H9 (cell line): ENCODE data around the gene PNPLA8. TPM values are rescaled to one million over a fixed set of nuclear protein-coding genes. Genes with fewer than 3 reads are reported as not detected.

ENCODE experiments used
- DNase-seq: peaks from one replicate; pipeline ENCODE4 v3.0.0-alpha.2; 2017
- H2AFZ ChIP-seq: one replicate; pipeline ENCODE4 v1.6.1; 2013; ENCODE audit warnings: mild to moderate bottlenecking, low read length, control low read depth, moderate library complexity
- H2AK5ac ChIP-seq: 2 replicates; pipeline ENCODE4 v1.6.1; 2013; ENCODE audit warnings: low read length, control low read depth, mixed read lengths; ENCODE audit not compliant: insufficient read length
- H2BK120ac ChIP-seq: one replicate; pipeline ENCODE4 v1.6.1; 2013; ENCODE audit warnings: low read depth, mild to moderate bottlenecking, low read length, control low read depth, inconsistent platforms; ENCODE audit not compliant: poor library complexity, severe bottlenecking
- H2BK12ac ChIP-seq: 2 replicates; pipeline ENCODE4 v1.6.1; 2013; ENCODE audit warnings: low read length, control low read depth, mixed read lengths, low read depth; ENCODE audit not compliant: insufficient read length
- H2BK15ac ChIP-seq: 2 replicates; pipeline ENCODE4 v1.6.1; 2013; ENCODE audit warnings: low read depth, low read length, control low read depth
- H2BK20ac ChIP-seq: one replicate; pipeline ENCODE4 v1.6.1; 2013; ENCODE audit warnings: low read depth, mild to moderate bottlenecking, low read length, control low read depth, inconsistent platforms; ENCODE audit not compliant: poor library complexity, severe bottlenecking
- H2BK5ac ChIP-seq: 2 replicates; pipeline ENCODE4 v1.6.1; 2013; ENCODE audit warnings: low read length, control low read depth, mixed read lengths; ENCODE audit not compliant: insufficient read length
- H3K14ac ChIP-seq: 2 replicates; pipeline ENCODE4 v1.6.1; 2013; ENCODE audit warnings: low read length, control low read depth; ENCODE audit not compliant: insufficient read depth
- H3K18ac ChIP-seq: 2 replicates; pipeline ENCODE4 v1.6.1; 2013; ENCODE audit warnings: low read depth, mild to moderate bottlenecking, mixed read lengths, low read length, control low read depth; ENCODE audit not compliant: insufficient read length
- H3K23ac ChIP-seq: 2 replicates; pipeline ENCODE4 v1.6.1; 2013; ENCODE audit warnings: low read length, control low read depth, mixed read lengths, low read depth; ENCODE audit not compliant: insufficient read length
- H3K23me2 ChIP-seq: 2 replicates; pipeline ENCODE4 v1.6.1; 2013; ENCODE audit warnings: low read depth, mild to moderate bottlenecking, mixed read lengths, low read length, control low read depth; ENCODE audit not compliant: insufficient read length, poor library complexity, severe bottlenecking
- H3K27ac ChIP-seq: 2 replicates; pipeline ENCODE4 v1.5.1; 2013; ENCODE audit warnings: low read length, control low read depth, mixed read lengths, low read depth; ENCODE audit not compliant: insufficient read length
- H3K27me3 ChIP-seq: 2 replicates; pipeline ENCODE4 v1.6.1; 2013; ENCODE audit warnings: low read length, control low read depth, inconsistent platforms; ENCODE audit not compliant: insufficient read depth
- H3K4ac ChIP-seq: 2 replicates; pipeline ENCODE4 v1.6.1; 2013; ENCODE audit warnings: low read depth, mild to moderate bottlenecking, control low read depth, inconsistent platforms, low read length, moderate library complexity
- H3K4me1 ChIP-seq: 2 replicates; pipeline ENCODE4 v1.6.1; 2013; ENCODE audit warnings: low read length, control low read depth, inconsistent platforms; ENCODE audit not compliant: insufficient read depth
- H3K4me2 ChIP-seq: 2 replicates; pipeline ENCODE4 v1.6.1; 2013; ENCODE audit warnings: low read length, control low read depth, mixed read lengths; ENCODE audit not compliant: insufficient read length, insufficient read depth
- H3K56ac ChIP-seq: 2 replicates; pipeline ENCODE4 v1.6.1; 2013; ENCODE audit warnings: low read depth, mild to moderate bottlenecking, mixed read lengths, low read length, control low read depth; ENCODE audit not compliant: insufficient read length
- H3K79me1 ChIP-seq: 2 replicates; pipeline ENCODE4 v1.6.1; 2013; ENCODE audit warnings: low read depth, mild to moderate bottlenecking, moderate library complexity, low read length, control low read depth, inconsistent platforms; ENCODE audit not compliant: insufficient read depth, poor library complexity, severe bottlenecking
- H3K79me2 ChIP-seq: 2 replicates; pipeline ENCODE4 v1.6.1; 2013; ENCODE audit warnings: low read length, control low read depth, inconsistent platforms; ENCODE audit not compliant: insufficient read depth
- H3K9ac ChIP-seq: 2 replicates; pipeline ENCODE4 v1.6.1; 2013; ENCODE audit warnings: low read length, control low read depth, mixed read lengths; ENCODE audit not compliant: insufficient read length; ENCODE audit errors: extremely low read depth
- H3K9me3 ChIP-seq: one replicate; pipeline ENCODE4 v1.6.1; 2013; ENCODE audit warnings: low read depth, low read length, inconsistent platforms; ENCODE audit not compliant: control insufficient read depth
- H3T11ph ChIP-seq: one replicate; pipeline ENCODE4 v1.6.1; 2013; ENCODE audit warnings: mild to moderate bottlenecking, low read length, control low read depth, inconsistent platforms
- H4K20me1 ChIP-seq: one replicate; pipeline ENCODE4 v1.6.1; 2013; ENCODE audit not compliant: control insufficient read depth, insufficient read length, insufficient read depth
- H4K5ac ChIP-seq: 2 replicates; pipeline ENCODE4 v1.6.1; 2013; ENCODE audit warnings: low read depth, mild to moderate bottlenecking, mixed read lengths, low read length, control low read depth; ENCODE audit not compliant: insufficient read length
- H4K8ac ChIP-seq: replicated peaks from 2 replicates; pipeline ENCODE4 v1.6.1; 2013; ENCODE audit warnings: low read length, control low read depth, mixed read lengths, low read depth; ENCODE audit not compliant: insufficient read length
- H4K91ac ChIP-seq: 2 replicates; pipeline ENCODE4 v1.6.1; 2013; ENCODE audit warnings: low read depth, mild to moderate bottlenecking, moderate library complexity, mixed read lengths, low read length, control low read depth; ENCODE audit not compliant: insufficient read length
- H3K27ac Mint-ChIP-seq, 3 experiments: 2 replicates in 2 of 3; 3 replicates in 1 of 3; pipeline ENCODE4 v1.8.0; 2020 to 2021; ENCODE audit warnings: mixed read lengths in 3 of 3, mild to moderate bottlenecking in 1 of 3, moderate library complexity in 1 of 3
- H3K27me3 Mint-ChIP-seq: 2 replicates; pipeline ENCODE4 v1.8.0; 2021; ENCODE audit warnings: low read depth, mild to moderate bottlenecking, moderate library complexity, mixed read lengths
- H3K36me3 Mint-ChIP-seq, 3 experiments: 2 replicates in 2 of 3; 3 replicates in 1 of 3; pipeline ENCODE4 v1.8.0; 2020 to 2021; ENCODE audit warnings: low read depth in 3 of 3, mixed read lengths in 3 of 3; ENCODE audit not compliant: insufficient read depth in 1 of 3
- H3K4me1 Mint-ChIP-seq, 2 experiments: 2 replicates each; pipeline ENCODE4 v1.8.0; 2020; ENCODE audit warnings: mixed read lengths in 2 of 2
- H3K4me3 Mint-ChIP-seq, 2 experiments: 2 replicates in 1 of 2; 3 replicates in 1 of 2; pipeline ENCODE4 v1.8.0; 2020 to 2021; ENCODE audit warnings: mild to moderate bottlenecking in 2 of 2, mixed read lengths in 2 of 2, moderate library complexity in 1 of 2
- H3K9me3 Mint-ChIP-seq, 2 experiments: 2 replicates in 1 of 2; 3 replicates in 1 of 2; pipeline ENCODE4 v1.8.0; 2020; ENCODE audit warnings: mild to moderate bottlenecking in 2 of 2, mixed read lengths in 2 of 2, moderate library complexity in 1 of 2
- CTCF ChIP-seq: fragments of 200-600 bp; sonication (generic); conservative IDR thresholded peaks from 3 replicates; pipeline ENCODE4 v1.8.0; 2021; ENCODE audit warnings: antibody characterized with exemption, mild to moderate bottlenecking
- WGBS: extraction: QIAGEN DNeasy Blood & Tissue Kit; methylation state at CpG from one replicate; pipeline ENCODE4 v1.1.7; 2013; ENCODE audit warnings: missing lambda C conversion rate, low lambda C conversion rate, mixed read lengths; ENCODE audit not compliant: insufficient read length; ENCODE audit errors: extremely low coverage; 5-methylcytosine and 5-hydroxymethylcytosine counted together
- total RNA-seq: library from RNA; stranded (reverse); gene quantifications from 2 replicates; pipeline ENCODE4 v1.2.1, GENCODE V29; 2021

The PNPLA8 gene
- total RNA-seq, 1 experiment from 2014 or later: 11.7 TPM

GRCh38 chr7:108499566-108499965 lies 26.4 kb downstream of the PNPLA8 start:
- Histone ChIP-seq H3K23ac (no peak overlapping the region), H3K14ac (no peak overlapping the region), H3K9ac (no peak overlapping the region), H3K79me1 (no peaks in the 10 kb centered on the region), H3K27me3 (no peaks in the 10 kb centered on the region), H2AFZ (no peak overlapping the region), H3T11ph (no peak overlapping the region), H3K18ac (no peak overlapping the region), H2BK15ac (no peak overlapping the region), H3K4ac (no peak overlapping the region), H4K91ac (no peak overlapping the region), H3K56ac (no peak overlapping the region), H3K27ac (no peak overlapping the region), H3K4me2 (no peak overlapping the region), H4K20me1 (no peaks in the 10 kb centered on the region), H2BK5ac (no peak overlapping the region), H4K5ac (no peak overlapping the region), H3K79me2 (no peaks in the 10 kb centered on the region), H2BK20ac (no peak overlapping the region), H2AK5ac (no peak overlapping the region), H3K4me1 (no peaks in the 10 kb centered on the region), H2BK120ac (no peak overlapping the region), H3K23me2 (no peaks in the 10 kb centered on the region), H4K8ac (no peak overlapping the region), H2BK12ac (no peak overlapping the region), H3K9me3 (no peaks in the 10 kb centered on the region)
- Mint-ChIP-seq H3K27me3 (no peaks in the 10 kb centered on the region), H3K36me3 (peaks cover 1 to 20% (median 12%) of the 10 kb centered on the region in 3 experiments; a peak in 5 of 7 replicates), H3K4me3 (no peak overlapping the region), H3K4me1 (peaks cover 0 to 4% of the 10 kb centered on the region in 2 experiments; a peak in 1 of 4 replicates), H3K9me3 (no peaks in the 10 kb centered on the region), H3K27ac (peak overlapping the region in 1 of 3 experiments; percentile 76; a peak in 2 of 7 replicates)
- WGBS: no CpG with 5 or more reads among the region's 1 CpG
- TF ChIP-seq CTCF: no peak
- DNase-seq: no peak
